PC-9 (cell line): Measurements from ENCODE around the gene VAV2. TPM values are rescaled to one million over a fixed set of nuclear protein-coding genes. Genes with fewer than 3 reads are reported as not detected.

Experiments
- BruUV-seq: library from RNA; stranded (reverse); fragments of 400-500 nt; replicated peaks from 2 replicates; lab custom pipeline; 2021; lab: Mats Ljungman, UMichigan
- CTCF ChIA-PET: fragments of 300-600 bp; sonication (Branson Sonifier 250); formaldehyde crosslinking; loops from one replicate; lab custom pipeline; 2022; ENCODE audit warnings: antibody characterized with exemption; lab: Charles Lee
- POLR2A ChIA-PET: fragments of 300-600 bp; sonication (Branson Sonifier 250); formaldehyde crosslinking; loops from one replicate; lab custom pipeline; 2022; ENCODE audit warnings: antibody characterized with exemption; ENCODE audit not compliant: unreplicated experiment; lab: Charles Lee
- DNase-seq, 2 experiments: peaks; one replicate each; pipeline versions ENCODE4 v3.0.0 to v3.0.0-alpha.2; 2015 to 2022; ENCODE audit warnings: mixed read lengths in 1 of 2
- H2AFZ ChIP-seq: fragments of 200-600 bp; sonication (generic); 2 replicates; pipeline ENCODE4 v1.8.1; 2017; ENCODE audit warnings: antibody characterized with exemption
- H3F3A ChIP-seq: fragments of 200-600 bp; sonication (generic); 2 replicates; pipeline ENCODE4 v1.8.1; 2017; ENCODE audit warnings: antibody characterized with exemption, mild to moderate bottlenecking, low read depth; ENCODE audit not compliant: insufficient read depth
- H3K27ac ChIP-seq: fragments of 200-600 bp; sonication (generic); 2 replicates; pipeline ENCODE4 v1.6.1; 2016; ENCODE audit warnings: mixed run types
- H3K27me3 ChIP-seq: fragments of 200-600 bp; sonication (generic); 2 replicates; pipeline ENCODE4 v1.6.1; 2016; ENCODE audit warnings: low read depth, mixed run types; ENCODE audit not compliant: insufficient read depth
- H3K36me3 ChIP-seq: fragments of 200-600 bp; sonication (generic); 2 replicates; pipeline ENCODE4 v1.6.1; 2016; ENCODE audit warnings: low read depth, mixed run types
- H3K4me1 ChIP-seq: fragments of 200-600 bp; sonication (generic); replicated peaks from 2 replicates; pipeline ENCODE4 v1.6.1; 2016; ENCODE audit warnings: mixed run types; ENCODE audit not compliant: insufficient read depth
- H3K4me2 ChIP-seq: fragments of 200-600 bp; sonication (generic); 2 replicates; pipeline ENCODE4 v1.6.1; 2017; ENCODE audit warnings: mixed run types
- H3K4me3 ChIP-seq: fragments of 200-600 bp; sonication (generic); 2 replicates; pipeline ENCODE4 v1.6.1; 2016; ENCODE audit warnings: mixed run types
- H3K79me2 ChIP-seq: fragments of 200-600 bp; sonication (generic); 2 replicates; pipeline ENCODE4 v1.6.1; 2017; ENCODE audit warnings: low read depth, mixed run types
- H3K9me2 ChIP-seq: fragments of 200-600 bp; sonication (generic); 2 replicates; pipeline ENCODE4 v1.8.1; 2017; ENCODE audit warnings: mild to moderate bottlenecking; ENCODE audit not compliant: insufficient read depth
- H3K9me3 ChIP-seq: fragments of 200-600 bp; sonication (generic); 2 replicates; pipeline ENCODE4 v1.8.1; 2016; ENCODE audit warnings: low read depth; ENCODE audit not compliant: insufficient read depth
- H4K20me1 ChIP-seq: fragments of 200-600 bp; sonication (generic); 2 replicates; pipeline ENCODE4 v1.8.1; 2017; ENCODE audit not compliant: insufficient read depth
- CTCF ChIP-seq: fragments of 200-600 bp; sonication (generic); conservative IDR thresholded peaks from 2 replicates; pipeline ENCODE4 v1.6.1; 2017; ENCODE audit warnings: mixed run types, antibody characterized with exemption, mild to moderate bottlenecking, moderate library complexity
- EZH2 ChIP-seq: fragments of 200-600 bp; sonication (generic); IDR thresholded peaks from 2 replicates; pipeline ENCODE4 v1.8.0; 2017; ENCODE audit warnings: antibody characterized with exemption, low read depth
- intact Hi-C: fragments of 100-400 bp; cut with micrococcal nuclease; formaldehyde crosslinking; loops from one replicate; pipeline ENCODE4 v1.10.0; 2022; ENCODE audit not compliant: unreplicated experiment
- total RNA-seq: library from RNA; stranded (reverse); gene quantifications from 2 replicates; pipeline ENCODE4 v1.2.3, GENCODE V29; 2021

VAV2 gene
- total RNA-seq, 1 experiment from 2014 or later: 36.5 TPM

GRCh38 chr9:133775291-133775690 is 216.8 kb downstream of the VAV2 start:
- no peaks in the 10 kb centered on the region for H4K20me1 ChIP-seq
- no peaks in the 10 kb centered on the region; the same call in 1 of the 2 replicates for H3K9me3 ChIP-seq
- ChIA-PET POLR2A (no interaction called here), CTCF (no interaction called here)
- no peaks in the 10 kb centered on the region for H3K9me2 ChIP-seq
- no peak for TF ChIP-seq EZH2
- no peaks in the 10 kb centered on the region for H3F3A ChIP-seq
- no peak overlapping the region for H3K27ac ChIP-seq
- intact Hi-C loops: no loop called here
- DNase-seq: no peak
- peaks cover 11% of the 10 kb centered on the region; the same call in 1 of the 2 replicates for H3K36me3 ChIP-seq
- no peaks in the 10 kb centered on the region for H3K27me3 ChIP-seq
- no peak overlapping the region for H3K4me3 ChIP-seq
- H3K4me2 ChIP-seq: no peak overlapping the region
- BruUV-seq: no TSS peak
- H2AFZ ChIP-seq: no peak overlapping the region
- H3K79me2 ChIP-seq: no peaks in the 10 kb centered on the region
- no peaks in the 10 kb centered on the region for H3K4me1 ChIP-seq

GRCh38 chr9:133774799-133775198 is 217.3 kb downstream of the VAV2 start:
- Histone ChIP-seq H3K79me2 (no peaks in the 10 kb centered on the region), H3K4me2 (no peak overlapping the region), H3K27ac (no peak overlapping the region), H3K4me1 (no peaks in the 10 kb centered on the region), H2AFZ (no peak overlapping the region), H4K20me1 (no peaks in the 10 kb centered on the region), H3K9me2 (no peaks in the 10 kb centered on the region), H3K9me3 (no peaks in the 10 kb centered on the region; the same call in 1 of the 2 replicates), H3K36me3 (peaks cover 11% of the 10 kb centered on the region; the same call in 1 of the 2 replicates), H3K27me3 (no peaks in the 10 kb centered on the region), H3K4me3 (no peak overlapping the region), H3F3A (no peaks in the 10 kb centered on the region)
- no peak for TF ChIP-seq EZH2
- no peak for TF ChIP-seq CTCF
- ChIA-PET POLR2A (no interaction called here), CTCF (interaction anchor here (0.5 kb wide), 1 partner anchor 13 kb away, joined by 5 read pairs; no protein-coding TSS in a partner anchor)
- no peak for DNase-seq
- intact Hi-C loops: no loop called here
- BruUV-seq: no TSS peak

GRCh38 chr9:133773889-133774655 is 218.1 kb downstream of the VAV2 start:
- no TSS peak for BruUV-seq
- Histone ChIP-seq H3K4me3 (no peak overlapping the region), H3K9me2 (no peaks in the 10 kb centered on the region), H3F3A (no peaks in the 10 kb centered on the region), H3K27ac (no peak overlapping the region), H3K9me3 (no peaks in the 10 kb centered on the region; the same call in 1 of the 2 replicates), H3K79me2 (no peaks in the 10 kb centered on the region), H3K4me1 (no peaks in the 10 kb centered on the region), H4K20me1 (no peaks in the 10 kb centered on the region), H3K27me3 (no peaks in the 10 kb centered on the region), H3K4me2 (no peak overlapping the region), H2AFZ (no peak overlapping the region), H3K36me3 (peaks cover 11% of the 10 kb centered on the region; the same call in 1 of the 2 replicates)
- no peak for DNase-seq
- TF ChIP-seq CTCF: no peak
- CTCF ChIA-PET: interaction anchor here (1.0 kb wide), 1 partner anchor 8 kb away, joined by 4 read pairs; no protein-coding TSS in a partner anchor
- intact Hi-C loops: no loop called here
- POLR2A ChIA-PET: no interaction called here
